Measurements from ENCODE around the gene SEC22A. TPM values are rescaled to one million over a fixed set of nuclear protein-coding genes. Genes with fewer than 3 reads are reported as not detected.

The SEC22A gene
- polyA plus RNA-seq, 1 of the 3 experiments (the other 2 are of a cell fraction), result 13.0 TPM

DNA sequence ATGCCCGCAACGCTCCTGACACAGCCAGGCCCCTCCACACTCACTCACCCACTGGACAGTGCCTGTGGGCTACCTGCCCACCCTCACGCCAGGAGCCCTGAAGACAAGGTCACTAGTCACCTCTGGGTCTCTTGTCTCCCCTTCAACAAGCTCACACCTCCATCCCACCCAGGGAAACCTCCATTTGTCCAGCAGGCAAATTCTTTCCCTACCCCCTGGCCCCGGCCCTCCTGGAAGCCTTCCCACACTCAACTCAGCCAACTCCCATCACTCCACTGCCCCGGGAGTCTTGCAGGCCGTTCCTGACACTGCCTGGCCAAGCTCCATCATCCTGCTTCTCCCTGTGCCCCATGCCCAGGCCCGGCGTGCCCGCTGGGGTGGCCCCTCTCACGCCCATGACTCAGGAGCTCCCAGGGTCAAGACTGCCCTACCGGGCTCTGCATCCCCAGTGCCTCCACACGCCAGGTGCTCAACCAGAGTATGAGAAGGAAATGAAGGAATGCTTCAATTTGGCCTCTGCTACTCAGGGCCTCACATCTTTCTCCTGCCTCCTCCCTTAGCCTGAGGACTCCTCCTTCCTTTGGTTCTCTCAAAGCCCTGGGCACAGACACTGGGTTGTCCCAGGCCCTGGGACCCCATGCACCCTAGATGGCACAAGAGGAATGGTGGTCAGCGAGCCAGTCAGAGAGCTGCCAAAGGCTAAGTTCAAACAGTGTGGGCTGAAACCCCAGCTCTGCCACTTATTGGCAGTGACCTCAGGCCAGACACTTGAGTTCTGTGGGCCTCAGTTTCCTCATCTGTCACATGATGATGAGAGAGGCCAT is 88.6 kb downstream of the SEC22A start:
- H3K4me1 ChIP-seq (ENCODE audit: control insufficient read depth in 1 of 2, insufficient read depth in 2 of 2, low read depth in 1 of 2, low read length in 1 of 2), result no peaks in the 10 kb centered on the region; a peak in 1 of 4 replicates
- no peak for TF ChIP-seq TCF12 (IDR thresholded peaks at IDR 0.05)
- TF ChIP-seq, protein P1, sequence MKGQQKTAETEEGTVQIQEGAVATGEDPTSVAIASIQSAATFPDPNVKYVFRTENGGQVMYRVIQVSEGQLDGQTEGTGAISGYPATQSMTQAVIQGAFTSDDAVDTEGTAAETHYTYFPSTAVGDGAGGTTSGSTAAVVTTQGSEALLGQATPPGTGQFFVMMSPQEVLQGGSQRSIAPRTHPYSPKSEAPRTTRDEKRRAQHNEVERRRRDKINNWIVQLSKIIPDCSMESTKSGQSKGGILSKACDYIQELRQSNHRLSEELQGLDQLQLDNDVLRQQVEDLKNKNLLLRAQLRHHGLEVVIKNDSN (IDR thresholded peaks at IDR 0.05; ENCODE audit: borderline replicate concordance, low read depth), result no peak
- TF ChIP-seq, protein P2, sequence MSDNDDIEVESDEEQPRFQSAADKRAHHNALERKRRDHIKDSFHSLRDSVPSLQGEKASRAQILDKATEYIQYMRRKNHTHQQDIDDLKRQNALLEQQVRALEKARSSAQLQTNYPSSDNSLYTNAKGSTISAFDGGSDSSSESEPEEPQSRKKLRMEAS (IDR thresholded peaks at IDR 0.05; ENCODE audit: low read depth), result no peak
- TF ChIP-seq, protein P3, sequence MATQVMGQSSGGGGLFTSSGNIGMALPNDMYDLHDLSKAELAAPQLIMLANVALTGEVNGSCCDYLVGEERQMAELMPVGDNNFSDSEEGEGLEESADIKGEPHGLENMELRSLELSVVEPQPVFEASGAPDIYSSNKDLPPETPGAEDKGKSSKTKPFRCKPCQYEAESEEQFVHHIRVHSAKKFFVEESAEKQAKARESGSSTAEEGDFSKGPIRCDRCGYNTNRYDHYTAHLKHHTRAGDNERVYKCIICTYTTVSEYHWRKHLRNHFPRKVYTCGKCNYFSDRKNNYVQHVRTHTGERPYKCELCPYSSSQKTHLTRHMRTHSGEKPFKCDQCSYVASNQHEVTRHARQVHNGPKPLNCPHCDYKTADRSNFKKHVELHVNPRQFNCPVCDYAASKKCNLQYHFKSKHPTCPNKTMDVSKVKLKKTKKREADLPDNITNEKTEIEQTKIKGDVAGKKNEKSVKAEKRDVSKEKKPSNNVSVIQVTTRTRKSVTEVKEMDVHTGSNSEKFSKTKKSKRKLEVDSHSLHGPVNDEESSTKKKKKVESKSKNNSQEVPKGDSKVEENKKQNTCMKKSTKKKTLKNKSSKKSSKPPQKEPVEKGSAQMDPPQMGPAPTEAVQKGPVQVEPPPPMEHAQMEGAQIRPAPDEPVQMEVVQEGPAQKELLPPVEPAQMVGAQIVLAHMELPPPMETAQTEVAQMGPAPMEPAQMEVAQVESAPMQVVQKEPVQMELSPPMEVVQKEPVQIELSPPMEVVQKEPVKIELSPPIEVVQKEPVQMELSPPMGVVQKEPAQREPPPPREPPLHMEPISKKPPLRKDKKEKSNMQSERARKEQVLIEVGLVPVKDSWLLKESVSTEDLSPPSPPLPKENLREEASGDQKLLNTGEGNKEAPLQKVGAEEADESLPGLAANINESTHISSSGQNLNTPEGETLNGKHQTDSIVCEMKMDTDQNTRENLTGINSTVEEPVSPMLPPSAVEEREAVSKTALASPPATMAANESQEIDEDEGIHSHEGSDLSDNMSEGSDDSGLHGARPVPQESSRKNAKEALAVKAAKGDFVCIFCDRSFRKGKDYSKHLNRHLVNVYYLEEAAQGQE (IDR thresholded peaks at IDR 0.05; ENCODE audit: low read depth, low read length), result no peak
- TF ChIP-seq FOXM1 (IDR thresholded peaks at IDR 0.05; ENCODE audit: low read depth), result no peak
- no peak for TF ChIP-seq RFX5 (IDR thresholded peaks at IDR 0.05; ENCODE audit: low read length)
- no peak for TF ChIP-seq GABPA (IDR thresholded peaks at IDR 0.05; ENCODE audit: low read depth)
- no peak for TF ChIP-seq NFIC (IDR thresholded peaks at IDR 0.05; ENCODE audit: borderline replicate concordance)
- TF ChIP-seq POLR2AphosphoS5 (IDR thresholded peaks at IDR 0.05; ENCODE audit: low read depth, low read length), result no peak
- TF ChIP-seq JUND (IDR thresholded peaks at IDR 0.05), result no peak
- TF ChIP-seq EP300 (IDR thresholded peaks at IDR 0.05; ENCODE audit: borderline replicate concordance in 1 of 2, low read depth in 1 of 2, low read length in 1 of 2), result no peak
- no peak for TF ChIP-seq FOSL2 (IDR thresholded peaks at IDR 0.05; ENCODE audit: borderline replicate concordance, low read depth)
- TF ChIP-seq MEF2A (IDR thresholded peaks at IDR 0.05; ENCODE audit: borderline replicate concordance, low read depth), result no peak
- no peak for TF ChIP-seq RXRA (IDR thresholded peaks at IDR 0.05; ENCODE audit: borderline replicate concordance, low read depth)
- TF ChIP-seq YY1 (IDR thresholded peaks at IDR 0.05; ENCODE audit: low read depth), result no peak
- H3K9me2 ChIP-seq, result no peaks in the 10 kb centered on the region
- DNase-seq, result no peak
- H3F3A ChIP-seq (replicated peaks; ENCODE audit: insufficient read depth), result no peaks in the 10 kb centered on the region
- H3K9me3 ChIP-seq, result no peaks in the 10 kb centered on the region
- H3K79me2 ChIP-seq (ENCODE audit: insufficient read depth), result no peaks in the 10 kb centered on the region
- H3K27me3 ChIP-seq (ENCODE audit: insufficient read depth), result 0 out of 2 replicates have a peak, but pooled peaks cover 5% of the 10 kb centered on the region
- WGBS (ENCODE audit: low lambda C conversion rate), result 55% methylated on average over 12 of the region's 13 CpGs
- H3K27ac ChIP-seq (ENCODE audit: low read depth in 2 of 2, low read length in 1 of 2), result no peak overlapping the region
- no peaks in the 10 kb centered on the region for H3K36me3 ChIP-seq (replicated peaks in 1 of 2; ENCODE audit: control insufficient read depth in 1 of 2, insufficient read depth in 2 of 2, low read length in 1 of 2)
- POLR2A ChIA-PET, result no interaction called here
- peaks cover 4% of the 10 kb centered on the region; the same call in 1 of the 2 replicates for H4K20me1 ChIP-seq (ENCODE audit: insufficient read depth)
- H3K4me3 ChIP-seq (ENCODE audit: low read depth in 2 of 2, low read length in 1 of 2), result no peak overlapping the region
- CTCF ChIA-PET, result interaction anchor here (1.0 kb wide), 1 partner anchor 9 kb away, joined by 6 read pairs; no protein-coding TSS in a partner anchor
- H3K4me2 ChIP-seq, result no peak overlapping the region
- no peak overlapping the region for H2AFZ ChIP-seq (ENCODE audit: low read depth)
- H3K9ac ChIP-seq, result no peak overlapping the region

Measured in SK-N-SH (cell line).